HepG2 (cell line): ENCODE measurements around the gene SRP19. TPM values are rescaled to one million over a fixed set of nuclear protein-coding genes. Genes with fewer than 3 reads are reported as not detected.

Source experiments
- CBX1 ChIP-seq: IDR thresholded peaks from one replicate; pipeline ENCODE4 v1.6.1; 2016; ENCODE audit warnings: antibody characterized with exemption, low read depth
- DPF2 ChIP-seq: sonication (generic); formaldehyde crosslinking; IDR thresholded peaks from 2 replicates; pipeline ENCODE4 v1.4.0; 2020; ENCODE audit warnings: mild to moderate bottlenecking, low read depth, missing genetic modification reagents, borderline replicate concordance
- HES4 ChIP-seq: sonication (generic); formaldehyde crosslinking; IDR thresholded peaks from 2 replicates; pipeline ENCODE4 v1.9.0; 2021; ENCODE audit warnings: mild to moderate bottlenecking, missing genetic modification reagents, borderline replicate concordance
- KDM3A ChIP-seq: IDR thresholded peaks from 2 replicates; pipeline ENCODE4 v1.6.1; 2018; ENCODE audit warnings: low read depth, missing compliant biosample characterization
- PHB2 ChIP-seq: fragments of 450-650 bp; IDR thresholded peaks from 2 replicates; pipeline ENCODE4 v1.6.1; 2018; ENCODE audit not compliant: partially characterized antibody
- RNF2 ChIP-seq: fragments of 450-650 bp; conservative IDR thresholded peaks from 2 replicates; pipeline ENCODE4 v1.6.1; 2016; ENCODE audit warnings: low read depth
- SIX1 ChIP-seq: sonication (generic); formaldehyde crosslinking; IDR thresholded peaks from 2 replicates; pipeline ENCODE4 v1.4.0; 2020; ENCODE audit warnings: missing genetic modification reagents, borderline replicate concordance
- SPEN ChIP-seq: sonication (generic); formaldehyde crosslinking; IDR thresholded peaks from 2 replicates; pipeline ENCODE4 v1.5.1; 2020; ENCODE audit warnings: low read depth, mild to moderate bottlenecking, missing genetic modification reagents
- TEAD2 ChIP-seq: sonication (generic); formaldehyde crosslinking; IDR thresholded peaks from 2 replicates; pipeline ENCODE4 v1.9.0; 2021; ENCODE audit warnings: missing genetic modification reagents
- XBP1 ChIP-seq: sonication (generic); formaldehyde crosslinking; IDR thresholded peaks from 2 replicates; pipeline ENCODE4 v1.5.0; 2020; ENCODE audit warnings: missing genetic modification reagents
- ZNF234 ChIP-seq: sonication (generic); formaldehyde crosslinking; conservative IDR thresholded peaks from 2 replicates; pipeline ENCODE4 v1.5.1; 2020; ENCODE audit warnings: mild to moderate bottlenecking, missing genetic modification reagents
- ZNF468 ChIP-seq: sonication (generic); formaldehyde crosslinking; IDR thresholded peaks from 2 replicates; pipeline ENCODE4 v1.8.0; 2022; ENCODE audit warnings: mild to moderate bottlenecking, moderate library complexity, missing genetic modification reagents
- ZNF572 ChIP-seq: sonication (generic); formaldehyde crosslinking; IDR thresholded peaks from 2 replicates; pipeline ENCODE4 v1.5.1; 2020; ENCODE audit warnings: mild to moderate bottlenecking, missing genetic modification reagents
- ZNF766 ChIP-seq: sonication (generic); formaldehyde crosslinking; IDR thresholded peaks from 2 replicates; pipeline ENCODE4 v1.5.0; 2020; ENCODE audit warnings: missing genetic modification reagents, borderline replicate concordance
- polyA plus RNA-seq, 8 experiments: library from polyadenylated mRNA; depleted of rRNA in 3 of 8; stranded (reverse) in 7 of 8; unstranded in 1 of 8; fragments of >200 nt; fragmentation: Illumina TruSeq in 4 of 8; extraction: Trizol in 4 of 8; gene quantifications; 2 replicates each; pipeline versions ENCODE4 v1.2.1 to v1.2.3, GENCODE V29; 2011 to 2016; ENCODE audit warnings: low read depth in 4 of 8, missing spikeins in 1 of 8, mixed read lengths in 1 of 8; ENCODE audit not compliant: insufficient read depth in 1 of 8
- total RNA-seq, 5 experiments: library from RNA; depleted of rRNA; stranded (reverse); fragments of >200 nt; fragmentation: Illumina TruSeq; extraction: Trizol; gene quantifications; 2 replicates each; pipeline ENCODE4 v1.2.3, GENCODE V29; 2016; ENCODE audit warnings: low read depth in 1 of 5
- TF ChIP-seq, protein P1 (sequence below), 2 experiments: IDR thresholded peaks; 2 replicates each; pipeline ENCODE4 v1.6.1; 2011 to 2012; ENCODE audit warnings: low read length in 2 of 2, borderline replicate concordance in 1 of 2, low read depth in 1 of 2, mild to moderate bottlenecking in 1 of 2, moderate library complexity in 1 of 2
- TF ChIP-seq, protein P2 (sequence below): fragments of 450-650 bp; IDR thresholded peaks from 2 replicates; pipeline ENCODE4 v1.6.1; 2017
- TF ChIP-seq, protein P3 (sequence below): sonication (generic); formaldehyde crosslinking; IDR thresholded peaks from 2 replicates; pipeline ENCODE4 v1.4.0; 2020; ENCODE audit warnings: missing genetic modification reagents
- TF ChIP-seq, protein P4 (sequence below), 2 experiments: sonication (generic) in 1 of 2; formaldehyde crosslinking in 1 of 2; IDR thresholded peaks; 2 replicates each; pipeline versions ENCODE4 v1.5.1 to v1.6.1; 2011 to 2020; ENCODE audit warnings: borderline replicate concordance in 1 of 2, low read depth in 1 of 2, low read length in 1 of 2, mild to moderate bottlenecking in 1 of 2, missing genetic modification reagents in 1 of 2, moderate library complexity in 1 of 2

Gene SRP19
- total and polyA plus RNA-seq, 2 of the 13 experiments (the other 11 are each of a cell fraction or from before 2014, with no cell fraction given): 46.9 to 143 TPM

DNA sequence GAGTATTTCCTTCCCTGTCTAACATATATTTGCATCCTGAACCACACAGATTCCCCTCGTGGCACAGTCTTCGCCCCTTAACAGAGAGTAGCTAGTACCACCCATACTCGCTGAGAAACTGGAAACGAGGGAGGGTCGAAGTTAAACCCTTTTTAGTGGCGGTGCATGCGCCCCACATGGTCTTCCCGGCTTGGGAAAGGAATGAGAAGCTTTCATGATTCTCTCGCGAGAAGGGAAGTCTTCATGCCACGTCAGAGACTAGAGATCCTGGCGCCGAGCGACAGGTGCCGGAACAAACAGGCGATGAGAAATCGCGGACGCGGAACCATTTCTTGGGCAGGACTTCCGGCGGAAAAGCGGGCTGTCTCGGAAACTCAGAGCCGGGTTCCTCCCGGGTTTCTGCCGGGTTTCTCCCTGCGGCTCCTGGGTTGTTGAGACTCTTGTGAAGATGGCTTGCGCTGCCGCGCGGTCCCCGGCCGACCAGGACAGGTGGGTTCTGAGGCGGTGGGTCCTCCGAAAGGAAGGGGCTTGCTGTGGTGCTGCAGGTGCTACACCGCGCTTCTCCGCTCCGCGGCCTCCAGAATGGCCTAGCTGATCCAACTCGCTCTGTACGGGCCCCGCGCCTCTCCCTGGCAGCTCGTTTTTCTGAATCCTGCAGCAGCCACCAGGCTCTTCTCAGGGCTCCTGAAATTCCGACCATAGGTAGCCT is at the start of gene SRP19 (continued):
- TF ChIP-seq, protein P1, sequence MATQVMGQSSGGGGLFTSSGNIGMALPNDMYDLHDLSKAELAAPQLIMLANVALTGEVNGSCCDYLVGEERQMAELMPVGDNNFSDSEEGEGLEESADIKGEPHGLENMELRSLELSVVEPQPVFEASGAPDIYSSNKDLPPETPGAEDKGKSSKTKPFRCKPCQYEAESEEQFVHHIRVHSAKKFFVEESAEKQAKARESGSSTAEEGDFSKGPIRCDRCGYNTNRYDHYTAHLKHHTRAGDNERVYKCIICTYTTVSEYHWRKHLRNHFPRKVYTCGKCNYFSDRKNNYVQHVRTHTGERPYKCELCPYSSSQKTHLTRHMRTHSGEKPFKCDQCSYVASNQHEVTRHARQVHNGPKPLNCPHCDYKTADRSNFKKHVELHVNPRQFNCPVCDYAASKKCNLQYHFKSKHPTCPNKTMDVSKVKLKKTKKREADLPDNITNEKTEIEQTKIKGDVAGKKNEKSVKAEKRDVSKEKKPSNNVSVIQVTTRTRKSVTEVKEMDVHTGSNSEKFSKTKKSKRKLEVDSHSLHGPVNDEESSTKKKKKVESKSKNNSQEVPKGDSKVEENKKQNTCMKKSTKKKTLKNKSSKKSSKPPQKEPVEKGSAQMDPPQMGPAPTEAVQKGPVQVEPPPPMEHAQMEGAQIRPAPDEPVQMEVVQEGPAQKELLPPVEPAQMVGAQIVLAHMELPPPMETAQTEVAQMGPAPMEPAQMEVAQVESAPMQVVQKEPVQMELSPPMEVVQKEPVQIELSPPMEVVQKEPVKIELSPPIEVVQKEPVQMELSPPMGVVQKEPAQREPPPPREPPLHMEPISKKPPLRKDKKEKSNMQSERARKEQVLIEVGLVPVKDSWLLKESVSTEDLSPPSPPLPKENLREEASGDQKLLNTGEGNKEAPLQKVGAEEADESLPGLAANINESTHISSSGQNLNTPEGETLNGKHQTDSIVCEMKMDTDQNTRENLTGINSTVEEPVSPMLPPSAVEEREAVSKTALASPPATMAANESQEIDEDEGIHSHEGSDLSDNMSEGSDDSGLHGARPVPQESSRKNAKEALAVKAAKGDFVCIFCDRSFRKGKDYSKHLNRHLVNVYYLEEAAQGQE (IDR thresholded peaks at IDR 0.05; ENCODE audit: borderline replicate concordance in 1 of 2, low read depth in 1 of 2, low read length in 2 of 2): 0 out of 4 replicates have a peak, but pooled peaks of 1 of the 2 experiments have one; percentile 15
- TF ChIP-seq SIX1 (CRISPR knock-in tag) (no peak), ZNF572 (CRISPR knock-in tag) (no peak), ZNF234 (no peak), PHB2 (no peak), DPF2 (no peak), HES4 (CRISPR knock-in tag) (peak; percentile 67), ZNF766 (CRISPR knock-in tag) (peak; percentile 97), ZNF468 (CRISPR knock-in tag) (no peak), SPEN (CRISPR knock-in tag) (peak; percentile 78), RNF2 (peak; percentile 99), KDM3A (peak; percentile 74; the same call in 1 of the 2 replicates), XBP1 (CRISPR knock-in tag) (peak; percentile 98), TEAD2 (CRISPR knock-in tag) (peak; percentile 98), CBX1 (no peak)
- TF ChIP-seq, protein P2, sequence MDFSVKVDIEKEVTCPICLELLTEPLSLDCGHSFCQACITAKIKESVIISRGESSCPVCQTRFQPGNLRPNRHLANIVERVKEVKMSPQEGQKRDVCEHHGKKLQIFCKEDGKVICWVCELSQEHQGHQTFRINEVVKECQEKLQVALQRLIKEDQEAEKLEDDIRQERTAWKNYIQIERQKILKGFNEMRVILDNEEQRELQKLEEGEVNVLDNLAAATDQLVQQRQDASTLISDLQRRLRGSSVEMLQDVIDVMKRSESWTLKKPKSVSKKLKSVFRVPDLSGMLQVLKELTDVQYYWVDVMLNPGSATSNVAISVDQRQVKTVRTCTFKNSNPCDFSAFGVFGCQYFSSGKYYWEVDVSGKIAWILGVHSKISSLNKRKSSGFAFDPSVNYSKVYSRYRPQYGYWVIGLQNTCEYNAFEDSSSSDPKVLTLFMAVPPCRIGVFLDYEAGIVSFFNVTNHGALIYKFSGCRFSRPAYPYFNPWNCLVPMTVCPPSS: no peak
- TF ChIP-seq, protein P3, sequence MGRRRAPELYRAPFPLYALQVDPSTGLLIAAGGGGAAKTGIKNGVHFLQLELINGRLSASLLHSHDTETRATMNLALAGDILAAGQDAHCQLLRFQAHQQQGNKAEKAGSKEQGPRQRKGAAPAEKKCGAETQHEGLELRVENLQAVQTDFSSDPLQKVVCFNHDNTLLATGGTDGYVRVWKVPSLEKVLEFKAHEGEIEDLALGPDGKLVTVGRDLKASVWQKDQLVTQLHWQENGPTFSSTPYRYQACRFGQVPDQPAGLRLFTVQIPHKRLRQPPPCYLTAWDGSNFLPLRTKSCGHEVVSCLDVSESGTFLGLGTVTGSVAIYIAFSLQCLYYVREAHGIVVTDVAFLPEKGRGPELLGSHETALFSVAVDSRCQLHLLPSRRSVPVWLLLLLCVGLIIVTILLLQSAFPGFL (CRISPR knock-in tag): no peak
- TF ChIP-seq, protein P4, sequence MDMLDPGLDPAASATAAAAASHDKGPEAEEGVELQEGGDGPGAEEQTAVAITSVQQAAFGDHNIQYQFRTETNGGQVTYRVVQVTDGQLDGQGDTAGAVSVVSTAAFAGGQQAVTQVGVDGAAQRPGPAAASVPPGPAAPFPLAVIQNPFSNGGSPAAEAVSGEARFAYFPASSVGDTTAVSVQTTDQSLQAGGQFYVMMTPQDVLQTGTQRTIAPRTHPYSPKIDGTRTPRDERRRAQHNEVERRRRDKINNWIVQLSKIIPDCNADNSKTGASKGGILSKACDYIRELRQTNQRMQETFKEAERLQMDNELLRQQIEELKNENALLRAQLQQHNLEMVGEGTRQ (IDR thresholded peaks at IDR 0.05; ENCODE audit: low read depth, low read length): no peak
- TF ChIP-seq, protein P4 (CRISPR knock-in tag; IDR thresholded peaks at IDR 0.05; ENCODE audit: borderline replicate concordance): no peak; the same call in 1 of the 2 replicates
